ENCODE data around the gene GDPD4.

DNA sequence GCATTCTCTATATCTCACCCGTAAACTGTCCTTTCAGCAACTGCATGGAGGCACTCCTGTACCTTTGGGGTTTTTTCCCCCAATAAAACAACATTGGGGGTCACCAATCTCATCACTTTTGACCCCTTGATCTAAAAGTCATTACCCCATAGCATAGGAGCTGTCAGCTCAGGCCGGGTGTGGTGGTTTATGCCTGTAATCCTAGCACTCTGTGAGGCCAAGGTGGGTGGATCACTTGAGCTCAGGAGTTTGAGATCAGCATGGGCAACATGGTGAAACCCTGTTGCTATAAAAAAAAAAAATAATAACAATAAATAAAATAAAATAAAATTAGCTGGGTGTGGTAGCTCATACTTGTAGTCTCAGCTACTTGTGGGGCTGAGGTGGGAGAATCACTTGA is 17.1 kb upstream of the GDPD4 start:
- TF ChIP-seq CTCF (IDR thresholded peaks at IDR 0.05) (no peak), EP300 (IDR thresholded peaks at IDR 0.05) (no peak)
